Measurements from ENCODE around the gene IGSF22.

DNA sequence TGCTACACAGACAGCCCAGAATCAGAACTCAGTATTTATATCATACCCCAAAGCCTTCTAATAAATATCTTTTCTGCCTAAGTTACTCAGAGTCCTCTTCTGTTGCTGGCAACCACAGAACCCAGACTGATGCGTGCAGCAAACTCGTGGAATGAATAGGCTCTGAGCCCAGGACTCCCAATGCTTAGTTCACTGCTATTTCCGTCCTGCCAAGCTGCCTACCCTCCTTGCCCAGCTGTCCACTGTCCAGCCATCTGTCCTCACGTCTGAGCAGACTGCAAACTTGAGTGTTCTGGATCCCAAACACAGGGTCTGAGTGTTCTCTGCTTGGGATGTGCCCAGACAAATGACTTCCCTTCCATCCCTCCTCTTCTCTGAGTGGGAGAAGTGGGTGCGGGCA lies 46.2 kb upstream of the IGSF22 start:
- TF ChIP-seq CTCF (IDR thresholded peaks at IDR 0.05) (no peak), POLR2A (IDR thresholded peaks at IDR 0.05) (no peak), EP300 (IDR thresholded peaks at IDR 0.05) (no peak), POLR2AphosphoS5 (IDR thresholded peaks at IDR 0.05) (no peak)
